ENCODE results near the gene RRP7A. TPM values are rescaled to one million over a fixed set of nuclear protein-coding genes. Genes with fewer than 3 reads are reported as not detected.
"Not testable (repeated sequence)": the region's sequence is repeated elsewhere in the genome, so short reads cannot be mapped to it uniquely, and the experiment has no call there.

Gene RRP7A
- total RNA-seq, 1 experiment from 2014 or later: 72.2 TPM

GRCh38 chr22:42489000-42489399 lies 30.6 kb downstream of the RRP7A start:
- no peaks in the 10 kb centered on the region for H3K36me3 Mint-ChIP-seq (ENCODE audit: insufficient read depth, unreplicated experiment)
- H3K4me1 Mint-ChIP-seq (ENCODE audit: low read depth, unreplicated experiment): no peaks in the 10 kb centered on the region
- H3K9me3 Mint-ChIP-seq (ENCODE audit: unreplicated experiment): no peaks in the 10 kb centered on the region
- H3K36me3 ChIP-seq (ENCODE audit: control insufficient read depth, insufficient read depth, low read length): no peaks in the 10 kb centered on the region
- DNase-seq: no peak
- TF ChIP-seq, protein P1, sequence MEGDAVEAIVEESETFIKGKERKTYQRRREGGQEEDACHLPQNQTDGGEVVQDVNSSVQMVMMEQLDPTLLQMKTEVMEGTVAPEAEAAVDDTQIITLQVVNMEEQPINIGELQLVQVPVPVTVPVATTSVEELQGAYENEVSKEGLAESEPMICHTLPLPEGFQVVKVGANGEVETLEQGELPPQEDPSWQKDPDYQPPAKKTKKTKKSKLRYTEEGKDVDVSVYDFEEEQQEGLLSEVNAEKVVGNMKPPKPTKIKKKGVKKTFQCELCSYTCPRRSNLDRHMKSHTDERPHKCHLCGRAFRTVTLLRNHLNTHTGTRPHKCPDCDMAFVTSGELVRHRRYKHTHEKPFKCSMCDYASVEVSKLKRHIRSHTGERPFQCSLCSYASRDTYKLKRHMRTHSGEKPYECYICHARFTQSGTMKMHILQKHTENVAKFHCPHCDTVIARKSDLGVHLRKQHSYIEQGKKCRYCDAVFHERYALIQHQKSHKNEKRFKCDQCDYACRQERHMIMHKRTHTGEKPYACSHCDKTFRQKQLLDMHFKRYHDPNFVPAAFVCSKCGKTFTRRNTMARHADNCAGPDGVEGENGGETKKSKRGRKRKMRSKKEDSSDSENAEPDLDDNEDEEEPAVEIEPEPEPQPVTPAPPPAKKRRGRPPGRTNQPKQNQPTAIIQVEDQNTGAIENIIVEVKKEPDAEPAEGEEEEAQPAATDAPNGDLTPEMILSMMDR (IDR thresholded peaks at IDR 0.05; ENCODE audit: insufficient read depth in 1 of 2, low read depth in 1 of 2, low read length in 1 of 2, severe bottlenecking in 1 of 2, unreplicated experiment in 1 of 2): no peak
- no TSS peak for BruUV-seq (replicated peaks)
- CTCF ChIA-PET: no interaction called here
- intact Hi-C loops (cut with micrococcal nuclease; ENCODE audit: unreplicated experiment): no loop called here
- H3K27ac Mint-ChIP-seq (ENCODE audit: unreplicated experiment): no peak overlapping the region
- no peaks in the 10 kb centered on the region for H3K27me3 ChIP-seq (replicated peaks; ENCODE audit: control insufficient read depth, insufficient read depth, low read length)
- H3K4me3 Mint-ChIP-seq (ENCODE audit: unreplicated experiment): no peak overlapping the region
- H3K9me3 ChIP-seq: no peaks in the 10 kb centered on the region
- H3K4me3 ChIP-seq (ENCODE audit: low read depth, low read length): no peak overlapping the region
- H3K4me1 ChIP-seq: no peaks in the 10 kb centered on the region
- no peaks in the 10 kb centered on the region for H3K27me3 Mint-ChIP-seq (ENCODE audit: insufficient read depth, unreplicated experiment)
- POLR2A ChIA-PET: no interaction called here

- intact Hi-C loops (cut with micrococcal nuclease; ENCODE audit: unreplicated experiment): no loop called here
- Mint-ChIP-seq H3K4me1 (ENCODE audit: low read depth, unreplicated experiment) (no peaks in the 10 kb centered on the region), H3K27ac (ENCODE audit: unreplicated experiment) (no peak overlapping the region), H3K4me3 (ENCODE audit: unreplicated experiment) (no peak overlapping the region), H3K36me3 (ENCODE audit: insufficient read depth, unreplicated experiment) (no peaks in the 10 kb centered on the region), H3K9me3 (ENCODE audit: unreplicated experiment) (no peaks in the 10 kb centered on the region), H3K27me3 (ENCODE audit: insufficient read depth, unreplicated experiment) (no peaks in the 10 kb centered on the region)
- ChIA-PET CTCF (no interaction called here), POLR2A (interaction anchor here (0.5 kb wide), 1 partner anchor 116 kb away, joined by 3 read pairs; no protein-coding TSS in a partner anchor)
- no peak for DNase-seq
- H3K4me1 ChIP-seq: no peaks in the 10 kb centered on the region
- no peaks in the 10 kb centered on the region for H3K36me3 ChIP-seq (ENCODE audit: control insufficient read depth, insufficient read depth, low read length)
- H3K27me3 ChIP-seq (replicated peaks; ENCODE audit: control insufficient read depth, insufficient read depth, low read length): no peaks in the 10 kb centered on the region
- no peak overlapping the region for H3K4me3 ChIP-seq (ENCODE audit: low read depth, low read length)
- TF ChIP-seq, protein P1 (IDR thresholded peaks at IDR 0.05; ENCODE audit: insufficient read depth in 1 of 2, low read depth in 1 of 2, low read length in 1 of 2, severe bottlenecking in 1 of 2, unreplicated experiment in 1 of 2): no peak
- no TSS peak for BruUV-seq (replicated peaks)
- H3K9me3 ChIP-seq: no peaks in the 10 kb centered on the region
Measured at GRCh38 chr22:42484506-42484905, 35.1 kb downstream of the RRP7A start.

DNA sequence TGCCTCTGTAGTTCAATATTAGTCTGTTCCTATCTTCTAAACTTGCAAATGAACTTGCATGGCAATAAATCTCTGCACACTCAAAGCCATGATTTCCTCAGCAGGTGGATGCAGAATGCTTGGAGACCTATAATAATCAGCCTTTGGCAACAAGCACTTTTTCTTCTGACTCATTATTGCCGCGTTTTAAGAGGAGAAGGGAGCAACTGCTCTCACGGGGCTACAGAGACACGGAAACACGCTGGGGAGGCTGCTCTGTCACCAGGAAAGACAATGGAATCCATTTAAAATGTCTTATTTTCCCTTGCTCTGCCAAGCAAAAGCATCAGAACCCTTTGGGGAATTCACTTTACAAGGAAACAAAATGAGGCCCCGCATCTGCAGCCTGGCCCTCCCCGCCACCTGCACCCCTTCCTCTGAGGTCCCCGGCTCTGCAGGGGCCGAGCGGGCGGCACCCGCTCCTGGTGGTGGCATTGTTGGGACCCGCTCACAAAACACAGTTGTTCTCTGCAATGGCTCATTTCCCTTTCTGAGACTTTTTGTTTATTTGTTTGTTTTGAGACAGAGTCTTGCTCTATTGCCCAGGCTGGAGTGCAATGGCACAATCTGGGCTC lies 35.9 kb downstream of the RRP7A start:
- H3K27ac Mint-ChIP-seq (ENCODE audit: unreplicated experiment); H3K4me1 ChIP-seq; intact Hi-C loops (cut with micrococcal nuclease; ENCODE audit: unreplicated experiment); H3K4me1 Mint-ChIP-seq (ENCODE audit: low read depth, unreplicated experiment); H3K4me3 Mint-ChIP-seq (ENCODE audit: unreplicated experiment); H3K27me3 ChIP-seq (replicated peaks; ENCODE audit: control insufficient read depth, insufficient read depth, low read length); H3K27me3 Mint-ChIP-seq (ENCODE audit: insufficient read depth, unreplicated experiment); H3K9me3 Mint-ChIP-seq (ENCODE audit: unreplicated experiment); H3K9me3 ChIP-seq; H3K36me3 ChIP-seq (ENCODE audit: control insufficient read depth, insufficient read depth, low read length); CTCF ChIA-PET; H3K36me3 Mint-ChIP-seq (ENCODE audit: insufficient read depth, unreplicated experiment); DNase-seq; H3K4me3 ChIP-seq (ENCODE audit: low read depth, low read length); BruUV-seq (replicated peaks): not testable (repeated sequence)
- POLR2A ChIA-PET: interaction anchor here (0.5 kb wide), 1 partner anchor 115 kb away, joined by 3 read pairs; no protein-coding TSS in a partner anchor

All from Caco-2 (cell line).